Spleen (tissue), 7 donors: ENCODE results near the gene SNX30.

Experiments used
- CTCF ChIP-seq, 11 experiments: fragments of 200-600 bp in 7 of 11; fragments of 450-650 bp in 4 of 11; sonication (generic) in 4 of 11; IDR thresholded peaks in 8 of 11; conservative IDR thresholded peaks in 3 of 11; 1 replicate in 7 of 11; 2 replicates in 4 of 11; pipeline versions ENCODE4 v1.4.0 to v1.8.0; 2016 to 2021; ENCODE audit warnings: antibody characterized with exemption in 11 of 11, inconsistent platforms in 4 of 11, mild to moderate bottlenecking in 1 of 11
- POLR2A ChIP-seq, 3 donors: fragments of 450-650 bp; IDR thresholded peaks; one replicate each; pipeline ENCODE4 v1.5.1; 2017; ENCODE audit warnings: antibody characterized with exemption in 3 of 3, mild to moderate bottlenecking in 1 of 3
- donor health status: DM: no; HTN: no; CAD: no; lungs with moderate emphysema.
- donor health status: DM: no; HTN: no; CAD: no.
- donor health status: DM: no; HTN: no; CAD: no.

GRCh38 chr9:112761912-112762655, 11.5 kb downstream of the SNX30 start:
- TF ChIP-seq CTCF (IDR thresholded peaks at IDR 0.05 in 8 of 11, conservative IDR thresholded peaks at IDR 0.05 in 3 of 11) (no peak), POLR2A (IDR thresholded peaks at IDR 0.05) (no peak)
